Measurements from ENCODE around the gene CMSS1. TPM values are rescaled to one million over a fixed set of nuclear protein-coding genes. Genes with fewer than 3 reads are reported as not detected.

Gene CMSS1
- total and polyA plus RNA-seq, 11 donors = 13.5 to 48.4 (median 34.8) TPM

DNA sequence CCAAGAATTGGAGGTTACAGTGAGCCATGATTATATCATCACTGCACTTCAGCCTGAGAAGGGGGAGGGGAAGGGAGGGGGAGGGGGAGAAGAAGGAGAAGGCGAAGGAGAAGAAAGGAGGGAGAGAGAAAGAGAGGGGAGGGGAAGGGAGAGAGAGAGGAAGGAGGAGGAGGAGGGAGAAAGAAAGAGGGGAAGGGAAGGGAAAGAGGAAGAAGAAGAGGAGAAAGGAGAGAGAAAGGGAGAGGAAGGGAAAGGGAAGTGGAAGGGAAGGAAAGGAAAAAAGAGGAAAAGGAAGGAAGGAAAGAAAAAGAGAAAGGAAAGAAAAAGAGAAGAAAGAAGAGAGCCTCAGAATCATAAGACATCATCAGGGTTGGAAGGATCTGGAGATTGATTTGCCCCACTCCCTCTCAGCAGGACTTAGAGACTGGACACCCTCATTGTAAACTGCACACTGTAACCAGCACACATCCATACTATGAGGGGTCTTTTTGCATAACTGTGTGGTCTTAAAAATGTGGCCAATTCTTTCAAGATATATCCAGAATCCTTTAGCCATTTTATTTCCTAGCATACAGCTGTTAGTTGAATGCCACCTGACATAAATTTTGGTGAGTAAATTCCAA, 130.9 kb downstream of the CMSS1 start:
- intact Hi-C loops (cut with DNase I) = loop anchor here in 2 of 10 donors (10.0 kb wide), 1 partner anchor 56 kb away; no protein-coding TSS in a partner anchor

GRCh38 chr3:99949956-99950670, 132.5 kb downstream of the CMSS1 start:
- H3K4me1 ChIP-seq = peaks cover 0 to 52% (median 34%) of the 10 kb centered on the region in 12 donors
- WGBS, 4 donors = 86 to 89% (median 88%) methylated on average over 5 of the region's 5 CpGs
- no peaks in the 10 kb centered on the region for H3K27me3 ChIP-seq
- intact Hi-C loops (cut with DNase I) = loop anchor here in 3 of 10 donors (10.0 kb wide), 2 partner anchors 55 to 95 kb away; no protein-coding TSS in a partner anchor
- H3K36me3 ChIP-seq = no peaks in the 10 kb centered on the region
- no peak for TF ChIP-seq CTCF (IDR thresholded peaks at IDR 0.05)
- TF ChIP-seq POLR2A (IDR thresholded peaks at IDR 0.05) = no peak
- H3K27ac ChIP-seq = no peak overlapping the region
- H3K4me3 ChIP-seq = no peak overlapping the region
- no peak for DNase-seq
- H3K9me3 ChIP-seq = no peaks in the 10 kb centered on the region
- ATAC-seq = no peak

More for the DNA sequence above, 130.9 kb downstream of the CMSS1 start:
- Histone ChIP-seq H3K4me1 (peaks cover 0 to 54% (median 42%) of the 10 kb centered on the region in 12 donors), H3K9me3 (no peaks in the 10 kb centered on the region), H3K27ac (no peak overlapping the region), H3K36me3 (no peaks in the 10 kb centered on the region), H3K27me3 (no peaks in the 10 kb centered on the region), H3K4me3 (no peak overlapping the region)
- no peak for ATAC-seq
- 93 to 100% (median 95%) methylated on average over 1 of the region's 1 CpG for WGBS, 4 donors
- no peak for DNase-seq
- TF ChIP-seq POLR2A (IDR thresholded peaks at IDR 0.05) (no peak), CTCF (IDR thresholded peaks at IDR 0.05) (no peak)

GRCh38 chr3:99950921-99951320, 133.3 kb downstream of the CMSS1 start:
- ATAC-seq (no peak), DNase-seq (no peak)
- no peaks in the 10 kb centered on the region for H3K9me3 ChIP-seq
- peak overlapping the region in 1 of 12 donors; percentile 20 for H3K27ac ChIP-seq
- WGBS, 4 donors = 44 to 67% (median 53%) methylated on average over 1 of the region's 1 CpG
- intact Hi-C loops (cut with DNase I) = loop anchor here in 1 of 10 donors (10.0 kb wide), 1 partner anchor 94 kb away; no protein-coding TSS in a partner anchor
- no peak overlapping the region for H3K4me3 ChIP-seq
- no peaks in the 10 kb centered on the region for H3K36me3 ChIP-seq
- H3K27me3 ChIP-seq = no peaks in the 10 kb centered on the region
- TF ChIP-seq CTCF (IDR thresholded peaks at IDR 0.05) (no peak), POLR2A (IDR thresholded peaks at IDR 0.05) (no peak)
- H3K4me1 ChIP-seq = peaks cover 0 to 52% (median 29%) of the 10 kb centered on the region in 12 donors

DNA sequence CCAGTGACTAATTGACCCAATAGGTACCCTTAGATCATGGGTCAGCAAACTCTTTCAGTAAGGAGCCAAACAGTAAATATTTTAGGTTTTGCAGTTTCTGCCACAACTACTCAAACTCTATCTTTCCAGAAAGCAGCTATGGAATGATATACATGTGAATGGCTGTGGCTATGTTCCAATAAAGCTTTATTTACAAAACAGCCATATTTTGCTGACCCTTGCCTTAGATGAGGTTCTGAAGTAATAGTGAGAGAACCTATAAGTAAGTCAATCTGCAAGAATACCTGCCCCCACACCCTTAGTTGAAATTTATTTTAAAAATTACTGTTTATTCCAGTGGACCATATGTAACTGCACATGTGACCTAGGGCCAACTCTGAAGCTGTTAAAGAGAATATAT, 134.0 kb downstream of the CMSS1 start:
- H3K27me3 ChIP-seq = no peaks in the 10 kb centered on the region
- no peak for ATAC-seq
- no peaks in the 10 kb centered on the region for H3K36me3 ChIP-seq
- H3K4me1 ChIP-seq = peaks cover 0 to 45% (median 25%) of the 10 kb centered on the region in 12 donors
- TF ChIP-seq POLR2A (IDR thresholded peaks at IDR 0.05) (no peak), CTCF (IDR thresholded peaks at IDR 0.05) (no peak)
- no peak for DNase-seq
- no peak overlapping the region for H3K4me3 ChIP-seq
- intact Hi-C loops (cut with DNase I) = loop anchor here in 1 of 10 donors (10.0 kb wide), 1 partner anchor 93 kb away; no protein-coding TSS in a partner anchor
- H3K27ac ChIP-seq = no peak overlapping the region
- H3K9me3 ChIP-seq = no peaks in the 10 kb centered on the region

Measured in heart left ventricle (tissue), 16 donors.